HepG2 (cell line): ENCODE measurements around the gene FFAR2. TPM values are rescaled to one million over a fixed set of nuclear protein-coding genes. Genes with fewer than 3 reads are reported as not detected.
A peak's percentile ranks its signal among the peaks of the same experiment; 100 is the strongest.

Experiments used
- ERF ChIP-seq: IDR thresholded peaks from 2 replicates; pipeline ENCODE4 v1.6.1; 2018; ENCODE audit warnings: missing biosample characterization, missing genetic modification reagents
- ETV5 ChIP-seq: IDR thresholded peaks from 2 replicates; pipeline ENCODE4 v1.6.1; 2018; ENCODE audit warnings: missing biosample characterization, missing genetic modification reagents, inconsistent platforms, borderline replicate concordance
- FOXO1 ChIP-seq: sonication (generic); formaldehyde crosslinking; IDR thresholded peaks from 2 replicates; pipeline ENCODE4 v1.4.0; 2020; ENCODE audit warnings: missing genetic modification reagents
- HIVEP1 ChIP-seq: sonication (generic); formaldehyde crosslinking; IDR thresholded peaks from 2 replicates; pipeline ENCODE4 v1.4.0; 2020; ENCODE audit warnings: mild to moderate bottlenecking, missing genetic modification reagents
- HNRNPUL1 ChIP-seq: fragments of 200-400 bp; formaldehyde crosslinking; IDR thresholded peaks from 2 replicates; pipeline ENCODE4 v1.6.1; 2017; ENCODE audit warnings: low read depth, mild to moderate bottlenecking, low read length, moderate library complexity
- KDM2A ChIP-seq: sonication (generic); formaldehyde crosslinking; IDR thresholded peaks from 2 replicates; pipeline ENCODE4 v1.4.0; 2020; ENCODE audit warnings: low read depth, missing genetic modification reagents, borderline replicate concordance
- POLR2AphosphoS5 ChIP-seq: IDR thresholded peaks from 2 replicates; pipeline ENCODE4 v1.6.1; 2012; ENCODE audit warnings: low read depth, low read length
- SMAD1 ChIP-seq: sonication (generic); formaldehyde crosslinking; IDR thresholded peaks from 2 replicates; pipeline ENCODE4 v1.4.0; 2020; ENCODE audit warnings: missing genetic modification reagents, low read depth, mild to moderate bottlenecking, borderline replicate concordance
- THAP7 ChIP-seq: sonication (generic); formaldehyde crosslinking; IDR thresholded peaks from 2 replicates; pipeline ENCODE4 v1.8.1; 2023; ENCODE audit warnings: mild to moderate bottlenecking, missing genetic modification reagents
- ZBTB46 ChIP-seq: sonication (generic); formaldehyde crosslinking; IDR thresholded peaks from 2 replicates; pipeline ENCODE4 v1.4.0; 2020; ENCODE audit warnings: mild to moderate bottlenecking, missing genetic modification reagents, borderline replicate concordance
- ZNF34 ChIP-seq: sonication (generic); formaldehyde crosslinking; IDR thresholded peaks from 2 replicates; pipeline ENCODE4 v1.4.0; 2020; ENCODE audit warnings: mild to moderate bottlenecking, missing genetic modification reagents, borderline replicate concordance
- ZNF574 ChIP-seq: sonication (generic); formaldehyde crosslinking; IDR thresholded peaks from 2 replicates; pipeline ENCODE4 v1.4.0; 2020; ENCODE audit warnings: missing genetic modification reagents
- polyA plus RNA-seq, 8 experiments: library from polyadenylated mRNA; depleted of rRNA in 3 of 8; stranded (reverse) in 7 of 8; unstranded in 1 of 8; fragments of >200 nt; fragmentation: Illumina TruSeq in 4 of 8; extraction: Trizol in 4 of 8; gene quantifications; 2 replicates each; pipeline versions ENCODE4 v1.2.1 to v1.2.3, GENCODE V29; 2011 to 2016; ENCODE audit warnings: low read depth in 4 of 8, missing spikeins in 1 of 8, mixed read lengths in 1 of 8; ENCODE audit not compliant: insufficient read depth in 1 of 8
- total RNA-seq, 5 experiments: library from RNA; depleted of rRNA; stranded (reverse); fragments of >200 nt; fragmentation: Illumina TruSeq; extraction: Trizol; gene quantifications; 2 replicates each; pipeline ENCODE4 v1.2.3, GENCODE V29; 2016; ENCODE audit warnings: low read depth in 1 of 5
- TF ChIP-seq, protein P1 (sequence below): IDR thresholded peaks from 2 replicates; pipeline ENCODE4 v1.6.1; 2012; ENCODE audit warnings: low read length, improper control_type of control experiment
- TF ChIP-seq, protein P2 (sequence below): sonication (generic); formaldehyde crosslinking; IDR thresholded peaks from 2 replicates; pipeline ENCODE4 v1.5.1; 2020; ENCODE audit warnings: missing genetic modification reagents, mild to moderate bottlenecking, borderline replicate concordance
- TF ChIP-seq, protein P3 (sequence below): sonication (generic); formaldehyde crosslinking; IDR thresholded peaks from 2 replicates; pipeline ENCODE4 v1.4.0; 2020; ENCODE audit warnings: missing genetic modification reagents, mild to moderate bottlenecking, borderline replicate concordance

The FFAR2 gene
- total and polyA plus RNA-seq, 2 of the 13 experiments (the other 11 are each of a cell fraction or from before 2014, with no cell fraction given): 0.12 TPM; not detected in 1

GRCh38 chr19:35468637-35469036 is 20.6 kb downstream of the FFAR2 start (continued):
- TF ChIP-seq THAP7 (CRISPR knock-in tag) (no peak), SMAD1 (CRISPR knock-in tag) (no peak), POLR2AphosphoS5 (no peak), ZNF574 (CRISPR knock-in tag) (no peak), ZBTB46 (no peak), KDM2A (peak; percentile 52; the same call in 1 of the 2 replicates), ZNF34 (no peak), ERF (CRISPR knock-in tag) (peak; percentile 54; the same call in 1 of the 2 replicates), HIVEP1 (CRISPR knock-in tag) (no peak), HNRNPUL1 (no peak), FOXO1 (CRISPR knock-in tag) (peak; percentile 54; the same call in 1 of the 2 replicates), ETV5 (CRISPR knock-in tag) (0 out of 2 replicates have a peak, but pooled peaks have one; percentile 17)
- TF ChIP-seq, protein P1, sequence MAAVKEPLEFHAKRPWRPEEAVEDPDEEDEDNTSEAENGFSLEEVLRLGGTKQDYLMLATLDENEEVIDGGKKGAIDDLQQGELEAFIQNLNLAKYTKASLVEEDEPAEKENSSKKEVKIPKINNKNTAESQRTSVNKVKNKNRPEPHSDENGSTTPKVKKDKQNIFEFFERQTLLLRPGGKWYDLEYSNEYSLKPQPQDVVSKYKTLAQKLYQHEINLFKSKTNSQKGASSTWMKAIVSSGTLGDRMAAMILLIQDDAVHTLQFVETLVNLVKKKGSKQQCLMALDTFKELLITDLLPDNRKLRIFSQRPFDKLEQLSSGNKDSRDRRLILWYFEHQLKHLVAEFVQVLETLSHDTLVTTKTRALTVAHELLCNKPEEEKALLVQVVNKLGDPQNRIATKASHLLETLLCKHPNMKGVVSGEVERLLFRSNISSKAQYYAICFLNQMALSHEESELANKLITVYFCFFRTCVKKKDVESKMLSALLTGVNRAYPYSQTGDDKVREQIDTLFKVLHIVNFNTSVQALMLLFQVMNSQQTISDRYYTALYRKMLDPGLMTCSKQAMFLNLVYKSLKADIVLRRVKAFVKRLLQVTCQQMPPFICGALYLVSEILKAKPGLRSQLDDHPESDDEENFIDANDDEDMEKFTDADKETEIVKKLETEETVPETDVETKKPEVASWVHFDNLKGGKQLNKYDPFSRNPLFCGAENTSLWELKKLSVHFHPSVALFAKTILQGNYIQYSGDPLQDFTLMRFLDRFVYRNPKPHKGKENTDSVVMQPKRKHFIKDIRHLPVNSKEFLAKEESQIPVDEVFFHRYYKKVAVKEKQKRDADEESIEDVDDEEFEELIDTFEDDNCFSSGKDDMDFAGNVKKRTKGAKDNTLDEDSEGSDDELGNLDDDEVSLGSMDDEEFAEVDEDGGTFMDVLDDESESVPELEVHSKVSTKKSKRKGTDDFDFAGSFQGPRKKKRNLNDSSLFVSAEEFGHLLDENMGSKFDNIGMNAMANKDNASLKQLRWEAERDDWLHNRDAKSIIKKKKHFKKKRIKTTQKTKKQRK: no peak
- TF ChIP-seq, protein P2, sequence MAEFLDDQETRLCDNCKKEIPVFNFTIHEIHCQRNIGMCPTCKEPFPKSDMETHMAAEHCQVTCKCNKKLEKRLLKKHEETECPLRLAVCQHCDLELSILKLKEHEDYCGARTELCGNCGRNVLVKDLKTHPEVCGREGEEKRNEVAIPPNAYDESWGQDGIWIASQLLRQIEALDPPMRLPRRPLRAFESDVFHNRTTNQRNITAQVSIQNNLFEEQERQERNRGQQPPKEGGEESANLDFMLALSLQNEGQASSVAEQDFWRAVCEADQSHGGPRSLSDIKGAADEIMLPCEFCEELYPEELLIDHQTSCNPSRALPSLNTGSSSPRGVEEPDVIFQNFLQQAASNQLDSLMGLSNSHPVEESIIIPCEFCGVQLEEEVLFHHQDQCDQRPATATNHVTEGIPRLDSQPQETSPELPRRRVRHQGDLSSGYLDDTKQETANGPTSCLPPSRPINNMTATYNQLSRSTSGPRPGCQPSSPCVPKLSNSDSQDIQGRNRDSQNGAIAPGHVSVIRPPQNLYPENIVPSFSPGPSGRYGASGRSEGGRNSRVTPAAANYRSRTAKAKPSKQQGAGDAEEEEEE (CRISPR knock-in tag): no peak
- TF ChIP-seq, protein P3, sequence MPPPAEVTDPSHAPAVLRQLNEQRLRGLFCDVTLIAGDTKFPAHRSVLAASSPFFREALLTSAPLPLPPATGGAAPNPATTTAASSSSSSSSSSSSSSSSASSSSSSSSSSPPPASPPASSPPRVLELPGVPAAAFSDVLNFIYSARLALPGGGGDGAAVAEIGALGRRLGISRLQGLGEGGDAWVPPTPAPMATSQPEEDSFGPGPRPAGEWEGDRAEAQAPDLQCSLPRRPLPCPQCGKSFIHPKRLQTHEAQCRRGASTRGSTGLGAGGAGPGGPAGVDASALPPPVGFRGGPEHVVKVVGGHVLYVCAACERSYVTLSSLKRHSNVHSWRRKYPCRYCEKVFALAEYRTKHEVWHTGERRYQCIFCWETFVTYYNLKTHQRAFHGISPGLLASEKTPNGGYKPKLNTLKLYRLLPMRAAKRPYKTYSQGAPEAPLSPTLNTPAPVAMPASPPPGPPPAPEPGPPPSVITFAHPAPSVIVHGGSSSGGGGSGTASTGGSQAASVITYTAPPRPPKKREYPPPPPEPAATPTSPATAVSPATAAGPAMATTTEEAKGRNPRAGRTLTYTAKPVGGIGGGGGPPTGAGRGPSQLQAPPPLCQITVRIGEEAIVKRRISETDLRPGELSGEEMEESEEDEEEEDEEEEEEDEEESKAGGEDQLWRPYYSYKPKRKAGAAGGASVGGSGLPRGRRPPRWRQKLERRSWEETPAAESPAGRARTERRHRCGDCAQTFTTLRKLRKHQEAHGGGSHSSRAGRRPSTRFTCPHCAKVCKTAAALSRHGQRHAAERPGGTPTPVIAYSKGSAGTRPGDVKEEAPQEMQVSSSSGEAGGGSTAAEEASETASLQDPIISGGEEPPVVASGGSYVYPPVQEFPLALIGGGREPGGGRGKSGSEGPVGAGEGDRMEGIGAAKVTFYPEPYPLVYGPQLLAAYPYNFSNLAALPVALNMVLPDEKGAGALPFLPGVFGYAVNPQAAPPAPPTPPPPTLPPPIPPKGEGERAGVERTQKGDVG (CRISPR knock-in tag): no peak
